GM18858 (cell line): Measurements from ENCODE around the gene DPM3.
"Not testable (repeated sequence)": the region's sequence is repeated elsewhere in the genome, so short reads cannot be mapped to it uniquely, and the experiment has no call there.

ENCODE experiments used
- ATAC-seq: cut with Tn5 transposase; IDR thresholded peaks from one replicate; pipeline ENCODE4 v1.9.1; 2021; ENCODE audit not compliant: unreplicated experiment

Gene DPM3

DNA sequence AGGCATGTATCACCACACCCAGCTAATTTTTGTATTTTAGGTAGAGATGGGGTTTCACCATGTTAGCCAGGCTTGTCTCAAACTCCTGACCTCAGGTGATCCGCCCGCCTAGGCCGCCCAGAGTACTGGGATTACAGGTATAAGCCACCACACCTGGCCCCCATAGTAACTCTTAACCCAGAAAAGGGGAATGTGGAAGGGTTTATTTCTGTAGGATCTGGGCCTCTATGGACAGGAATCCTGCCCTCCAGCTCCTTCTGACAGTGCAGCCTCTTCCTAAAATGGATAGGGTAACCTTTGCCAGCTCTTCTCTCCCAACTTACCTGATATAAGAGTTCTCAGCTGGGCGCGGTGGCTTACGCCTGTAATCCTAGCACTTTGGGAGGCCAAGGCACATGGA lies 22.3 kb upstream of the DPM3 start:
- not testable (repeated sequence) for ATAC-seq

- ATAC-seq, result no peak
Measured at GRCh38 chr1:155160128-155160527, 19.8 kb upstream of the DPM3 start.

DNA sequence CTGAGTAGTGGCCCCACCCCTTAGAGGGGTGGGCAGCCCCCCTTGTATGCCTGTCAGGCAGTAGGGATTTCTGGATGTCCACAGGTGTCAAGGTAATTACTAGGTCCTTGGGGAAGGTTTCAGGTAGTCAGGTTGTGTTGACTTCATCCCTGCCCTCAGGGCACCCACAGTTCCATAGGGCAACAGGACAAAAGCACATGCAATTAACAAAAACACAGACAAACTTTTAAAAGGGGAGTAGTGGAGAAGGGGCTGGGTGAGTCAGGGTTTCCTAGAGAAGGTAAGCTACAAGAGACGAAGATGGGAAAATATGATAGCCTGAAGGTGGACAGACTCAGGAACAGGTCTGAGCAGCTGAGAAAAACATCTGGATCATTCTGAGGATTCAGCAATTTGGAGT lies 18.7 kb upstream of the DPM3 start:
- no peak for ATAC-seq

DNA sequence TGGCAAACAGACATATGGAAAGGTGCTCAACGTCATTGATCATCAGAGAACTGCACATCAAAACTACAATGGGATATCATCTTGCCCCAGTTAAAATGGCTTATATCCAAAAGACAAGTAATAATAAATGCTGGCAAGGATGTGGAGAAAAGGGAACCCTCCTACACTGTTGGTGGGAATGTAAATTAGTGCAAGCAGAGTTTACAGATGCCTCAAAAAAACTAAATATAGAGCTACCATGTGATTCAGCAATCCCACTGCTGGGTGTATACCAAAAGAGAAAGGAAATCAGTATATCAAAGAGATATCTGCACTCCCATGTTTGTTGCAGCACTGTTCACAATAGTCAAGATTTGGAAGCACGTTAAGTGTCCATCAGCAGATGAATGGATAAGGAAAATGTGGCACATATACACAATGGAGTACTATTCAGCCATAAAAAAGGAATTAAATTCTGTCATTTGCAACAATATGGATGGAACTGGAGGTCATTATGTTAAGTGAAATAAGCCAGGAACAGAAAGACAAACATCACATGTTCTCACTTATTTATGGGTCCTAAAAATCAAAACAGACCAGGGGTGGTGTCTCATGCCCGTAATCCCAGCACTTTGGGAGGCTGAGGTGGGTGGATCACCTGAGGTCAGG lies 15.8 kb upstream of the DPM3 start:
- not testable (repeated sequence) for ATAC-seq

- ATAC-seq, result no peak
Measured at GRCh38 chr1:155145491-155145890, 5.2 kb upstream of the DPM3 start.

DNA sequence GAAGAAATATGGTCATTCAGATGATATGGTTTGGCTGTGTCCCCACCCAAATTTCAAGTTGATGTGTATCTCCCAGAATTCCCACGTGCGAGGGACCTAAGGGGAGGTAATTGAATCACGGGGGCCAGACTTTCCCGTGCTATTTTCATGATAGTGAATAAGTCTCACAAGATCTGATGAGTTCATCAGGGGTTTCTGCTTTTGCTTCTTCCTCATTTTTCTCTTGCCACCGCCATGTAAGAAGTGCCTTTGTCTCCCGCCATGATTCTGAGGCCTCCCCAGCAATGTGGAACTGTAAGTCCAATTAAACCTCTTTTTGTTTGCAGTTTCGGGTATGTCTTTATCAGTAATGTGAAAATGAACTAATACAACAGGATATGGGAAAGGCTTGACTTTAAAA lies 1.4 kb upstream of the DPM3 start:
- ATAC-seq, result no peak

DNA sequence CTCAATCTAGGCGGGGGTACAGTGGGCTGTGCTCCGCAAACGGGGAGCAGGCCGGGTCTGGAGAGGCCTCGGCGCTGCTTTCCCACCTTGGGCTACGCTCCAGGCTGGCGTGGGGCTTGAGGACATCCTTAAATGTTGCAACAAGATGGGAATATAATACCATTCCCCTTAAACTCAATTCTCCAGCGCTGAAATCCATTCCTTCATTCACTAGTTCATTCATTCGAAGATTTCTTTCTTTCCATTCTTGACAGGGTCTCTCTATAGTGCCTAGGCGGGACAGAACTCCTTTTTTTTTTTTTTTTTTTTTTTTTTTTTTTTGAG lies 261 bp upstream of the DPM3 start:
- ATAC-seq, result no peak

DNA sequence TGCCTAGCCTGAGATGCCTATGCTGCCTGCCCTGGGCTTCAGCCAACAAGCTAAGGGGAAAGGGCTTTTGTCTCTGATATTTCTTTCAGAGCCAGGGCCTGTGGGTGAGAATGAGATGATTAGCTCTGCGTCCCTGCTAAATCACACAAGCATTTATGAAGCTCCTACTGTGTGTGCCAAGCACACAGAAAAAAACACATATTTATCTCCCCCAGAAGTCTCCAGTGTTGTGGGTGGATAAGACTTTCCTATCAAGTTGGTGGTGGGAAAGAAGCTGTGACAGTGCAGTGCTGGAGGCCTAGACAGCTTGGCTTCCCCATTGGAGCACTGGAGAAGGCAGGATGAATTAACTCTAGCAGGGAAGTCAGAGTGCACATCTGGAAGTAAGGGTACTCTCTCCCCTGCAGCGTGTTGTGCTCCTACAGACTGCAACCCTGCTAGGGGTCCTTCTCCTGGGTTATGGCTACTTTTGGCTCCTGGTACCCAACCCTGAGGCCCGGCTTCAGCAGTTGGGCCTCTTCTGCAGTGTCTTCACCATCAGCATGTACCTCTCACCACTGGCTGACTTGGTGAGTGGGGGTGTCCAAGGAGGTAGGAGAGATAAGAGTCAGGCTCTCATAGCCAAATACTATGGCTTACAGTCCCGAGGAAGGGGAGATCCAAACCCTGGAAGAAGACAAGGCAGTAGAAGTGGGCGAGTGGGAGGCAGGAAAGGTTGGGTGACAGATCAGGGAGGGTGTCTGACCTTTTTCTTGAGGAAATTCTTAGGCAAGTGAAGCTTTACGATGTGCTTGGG lies 3.0 kb downstream of the DPM3 start:
- no peak for ATAC-seq

- ATAC-seq, result no peak
Measured at GRCh38 chr1:155136748-155137147, 3.6 kb downstream of the DPM3 start.

- ATAC-seq, result peak; percentile 43
Measured at GRCh38 chr1:155135415-155136028, 4.8 kb downstream of the DPM3 start, which contains the start of gene SLC50A1. Gene SLC50A1 (plus strand): TSS chr1:155135852. CDS start chr1:155135912, 60 bp downstream.

GRCh38 chr1:155134880-155135414 lies 5.4 kb downstream of the DPM3 start:
- no peak for ATAC-seq

- ATAC-seq, result no peak
Measured at GRCh38 chr1:155134322-155134721, 6.0 kb downstream of the DPM3 start.

DNA sequence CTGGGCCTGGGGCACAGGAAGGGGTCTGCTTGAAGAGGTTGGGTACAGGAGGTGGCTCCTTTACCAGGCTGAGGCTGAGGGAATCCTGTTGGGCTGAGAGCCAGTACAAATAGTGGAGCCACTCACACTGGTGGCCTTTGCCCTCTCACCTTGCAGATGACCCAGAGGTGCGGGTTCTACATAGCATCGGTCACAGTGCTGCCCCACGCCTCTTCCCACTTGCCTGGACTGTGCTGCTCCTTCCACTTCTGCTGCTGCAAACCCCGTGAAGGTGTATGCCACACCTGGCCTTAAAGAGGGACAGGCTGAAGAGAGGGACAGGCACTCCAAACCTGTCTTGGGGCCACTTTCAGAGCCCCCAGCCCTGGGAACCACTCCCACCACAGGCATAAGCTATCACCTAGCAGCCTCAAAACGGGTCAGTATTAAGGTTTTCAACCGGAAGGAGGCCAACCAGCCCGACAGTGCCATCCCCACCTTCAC lies 6.5 kb downstream of the DPM3 start:
- no peak for ATAC-seq

GRCh38 chr1:155131856-155132255 lies 8.5 kb downstream of the DPM3 start:
- ATAC-seq, result no peak

GRCh38 chr1:155131285-155131684 lies 9.0 kb downstream of the DPM3 start:
- no peak for ATAC-seq

GRCh38 chr1:155130272-155131006 lies 9.9 kb downstream of the DPM3 start:
- ATAC-seq, result no peak

- no peak for ATAC-seq
Measured at GRCh38 chr1:155128755-155129473, 11.4 kb downstream of the DPM3 start.

DNA sequence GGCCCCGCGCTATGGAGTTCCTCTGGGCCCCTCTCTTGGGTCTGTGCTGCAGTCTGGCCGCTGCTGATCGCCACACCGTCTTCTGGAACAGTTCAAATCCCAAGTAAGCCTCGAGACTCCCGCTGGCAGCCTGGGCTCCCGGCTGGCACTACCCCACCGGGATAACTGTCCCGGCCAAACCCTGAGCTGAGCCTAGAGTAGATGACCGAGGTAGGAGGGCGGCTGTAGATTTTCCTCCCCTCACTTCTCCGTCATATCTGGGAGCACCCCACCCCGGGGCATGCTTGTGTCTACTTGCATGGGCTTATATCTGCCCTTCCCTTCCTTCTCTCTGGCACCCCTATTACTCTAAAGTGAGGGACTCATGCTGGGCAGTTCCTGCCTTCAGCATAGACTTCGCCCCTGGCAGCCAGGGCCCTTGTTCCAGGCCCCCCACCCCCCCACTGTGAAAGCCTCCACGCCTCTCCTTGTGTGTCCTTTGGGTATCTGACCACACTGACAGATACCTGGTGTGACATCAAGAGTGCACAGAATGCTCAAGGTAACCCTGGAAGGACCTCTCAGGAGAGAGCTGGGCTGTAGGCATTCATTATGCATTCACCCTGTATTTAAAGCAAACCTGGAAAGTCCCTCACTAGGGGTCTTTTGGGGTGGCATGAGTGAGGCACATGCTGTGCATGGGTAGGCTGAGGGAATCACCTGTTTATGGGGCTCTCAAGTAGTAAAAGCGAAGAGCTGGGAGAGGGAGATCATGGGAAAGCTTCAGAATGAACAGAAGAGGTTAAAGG lies 12.2 kb downstream of the DPM3 start:
- ATAC-seq, result no peak

GRCh38 chr1:155127105-155127966 lies 13.0 kb downstream of the DPM3 start, which contains the start of gene EFNA1:
Gene EFNA1 (plus strand): TSS chr1:155127876. CDS start chr1:155127978, 102 bp downstream.
- no peak for ATAC-seq
